ENCODE measurements around the gene SCRT2.

Gene SCRT2

DNA sequence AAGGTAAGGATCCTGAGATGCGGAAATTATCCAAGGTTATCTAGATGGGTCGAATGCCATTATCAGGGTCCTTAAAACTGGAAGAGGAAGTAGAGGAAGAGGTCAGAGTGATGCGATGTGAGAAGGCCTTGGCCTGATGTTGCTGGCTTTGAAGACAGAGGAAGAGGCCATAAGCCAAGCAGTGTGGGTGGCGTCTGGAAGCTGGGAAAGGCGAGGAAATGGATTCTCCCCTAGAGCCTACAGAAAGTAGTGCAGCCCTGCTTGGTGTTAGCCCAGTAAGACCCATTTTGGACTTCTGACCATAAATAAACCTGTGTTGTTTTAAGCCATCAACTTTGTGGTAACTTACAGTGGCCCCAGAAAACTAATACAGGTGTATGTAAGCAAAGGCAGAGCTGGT, 24.6 kb downstream of the SCRT2 start:
- Histone ChIP-seq H3K9me3 (ENCODE audit: control insufficient read depth, insufficient read depth, low read length) (no peaks in the 10 kb centered on the region), H3K27me3 (ENCODE audit: control insufficient read depth, low read length) (peaks cover 6% of the 10 kb centered on the region), H3K4me2 (ENCODE audit: low read length) (no peak overlapping the region), H3K27ac (ENCODE audit: low read depth, low read length) (no peak overlapping the region), H3K9me2 (replicated peaks; ENCODE audit: control insufficient read depth, low read length) (no peaks in the 10 kb centered on the region), H3K79me2 (ENCODE audit: control insufficient read depth, low read length) (peaks cover 19% of the 10 kb centered on the region), H3K4me3 (ENCODE audit: low read length) (no peak overlapping the region), H4K20me1 (ENCODE audit: control insufficient read depth, insufficient read depth, low read depth, low read length) (no peaks in the 10 kb centered on the region), H3K4me1 (ENCODE audit: control insufficient read depth, low read length) (peaks cover 19% of the 10 kb centered on the region), H3K36me3 (ENCODE audit: control insufficient read depth, low read length) (peaks cover 36% of the 10 kb centered on the region), H3F3A (ENCODE audit: control insufficient read depth, insufficient read depth) (no peaks in the 10 kb centered on the region)
- TF ChIP-seq EZH2phosphoT487 (IDR thresholded peaks at IDR 0.05; ENCODE audit: borderline replicate concordance, low read length): no peak
- TF ChIP-seq, protein P1, sequence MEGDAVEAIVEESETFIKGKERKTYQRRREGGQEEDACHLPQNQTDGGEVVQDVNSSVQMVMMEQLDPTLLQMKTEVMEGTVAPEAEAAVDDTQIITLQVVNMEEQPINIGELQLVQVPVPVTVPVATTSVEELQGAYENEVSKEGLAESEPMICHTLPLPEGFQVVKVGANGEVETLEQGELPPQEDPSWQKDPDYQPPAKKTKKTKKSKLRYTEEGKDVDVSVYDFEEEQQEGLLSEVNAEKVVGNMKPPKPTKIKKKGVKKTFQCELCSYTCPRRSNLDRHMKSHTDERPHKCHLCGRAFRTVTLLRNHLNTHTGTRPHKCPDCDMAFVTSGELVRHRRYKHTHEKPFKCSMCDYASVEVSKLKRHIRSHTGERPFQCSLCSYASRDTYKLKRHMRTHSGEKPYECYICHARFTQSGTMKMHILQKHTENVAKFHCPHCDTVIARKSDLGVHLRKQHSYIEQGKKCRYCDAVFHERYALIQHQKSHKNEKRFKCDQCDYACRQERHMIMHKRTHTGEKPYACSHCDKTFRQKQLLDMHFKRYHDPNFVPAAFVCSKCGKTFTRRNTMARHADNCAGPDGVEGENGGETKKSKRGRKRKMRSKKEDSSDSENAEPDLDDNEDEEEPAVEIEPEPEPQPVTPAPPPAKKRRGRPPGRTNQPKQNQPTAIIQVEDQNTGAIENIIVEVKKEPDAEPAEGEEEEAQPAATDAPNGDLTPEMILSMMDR (IDR thresholded peaks at IDR 0.05; ENCODE audit: low read depth, low read length, poor library complexity, severe bottlenecking): no peak

DNA sequence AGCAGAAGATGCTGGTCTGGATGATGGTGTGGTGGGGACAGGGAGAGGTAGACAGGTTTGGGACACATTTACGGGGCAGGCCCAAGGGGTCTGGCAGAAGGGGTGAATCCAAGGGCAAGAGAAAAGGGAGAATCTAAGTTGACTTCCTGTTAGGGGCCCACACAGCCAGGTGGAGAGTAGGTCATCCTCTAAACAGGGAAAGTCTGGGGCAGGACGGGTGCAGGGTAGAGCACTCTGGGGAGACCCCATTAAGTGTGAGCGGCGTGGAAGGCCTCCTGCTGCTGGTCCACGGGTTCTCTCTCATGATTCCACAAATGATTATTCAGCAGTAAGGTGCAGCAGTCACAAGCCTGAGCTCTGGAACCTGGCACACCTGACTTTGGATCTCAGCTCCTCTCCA, 25.3 kb downstream of the SCRT2 start:
- H3K27me3 ChIP-seq (ENCODE audit: control insufficient read depth, low read length): peaks cover 6% of the 10 kb centered on the region
- H3K4me2 ChIP-seq (ENCODE audit: low read length): no peak overlapping the region
- no peak overlapping the region for H3K4me3 ChIP-seq (ENCODE audit: low read length)
- no peaks in the 10 kb centered on the region for H3K9me2 ChIP-seq (replicated peaks; ENCODE audit: control insufficient read depth, low read length)
- H3K9me3 ChIP-seq (ENCODE audit: control insufficient read depth, insufficient read depth, low read length): no peaks in the 10 kb centered on the region
- TF ChIP-seq, protein P1 (IDR thresholded peaks at IDR 0.05; ENCODE audit: low read depth, low read length, poor library complexity, severe bottlenecking): no peak
- TF ChIP-seq EZH2phosphoT487 (IDR thresholded peaks at IDR 0.05; ENCODE audit: borderline replicate concordance, low read length): no peak
- H4K20me1 ChIP-seq (ENCODE audit: control insufficient read depth, insufficient read depth, low read depth, low read length): no peaks in the 10 kb centered on the region
- H3F3A ChIP-seq (ENCODE audit: control insufficient read depth, insufficient read depth): no peaks in the 10 kb centered on the region
- H3K36me3 ChIP-seq (ENCODE audit: control insufficient read depth, low read length): peaks cover 36% of the 10 kb centered on the region
- H3K79me2 ChIP-seq (ENCODE audit: control insufficient read depth, low read length): peaks cover 19% of the 10 kb centered on the region
- H3K27ac ChIP-seq (ENCODE audit: low read depth, low read length): no peak overlapping the region
- H3K4me1 ChIP-seq (ENCODE audit: control insufficient read depth, low read length): peaks cover 25% of the 10 kb centered on the region

DNA sequence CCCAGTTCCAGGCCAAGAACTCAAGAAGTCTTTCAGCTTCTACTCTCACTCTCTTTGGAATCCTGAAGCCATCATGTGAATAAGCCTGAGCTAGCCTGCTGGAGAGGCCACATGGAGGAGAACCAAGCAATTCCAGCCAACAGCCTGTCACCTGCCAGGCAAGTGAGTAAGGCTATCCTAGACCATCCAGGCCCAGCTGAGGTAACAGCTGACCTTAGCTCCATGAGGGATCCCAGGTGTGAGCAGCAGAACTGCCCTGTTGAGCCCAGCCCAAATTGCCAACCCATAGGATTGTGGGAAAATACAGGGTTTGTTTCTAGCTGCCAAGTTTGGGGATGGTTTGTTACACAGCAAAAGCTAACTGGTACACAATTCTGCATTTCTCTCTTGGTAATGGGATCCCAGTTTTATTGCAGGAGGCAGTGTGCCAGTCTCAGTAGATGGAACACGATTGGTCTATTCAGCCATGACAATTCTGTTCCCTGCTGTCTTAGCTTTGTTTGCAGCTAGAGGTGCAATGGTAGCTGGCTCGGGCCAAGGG, 28.1 kb downstream of the SCRT2 start:
- no peaks in the 10 kb centered on the region for H4K20me1 ChIP-seq (ENCODE audit: control insufficient read depth, insufficient read depth, low read depth, low read length)

More for the DNA sequence above, 28.1 kb downstream of the SCRT2 start:
- Histone ChIP-seq H3K27me3 (ENCODE audit: control insufficient read depth, low read length) (no peaks in the 10 kb centered on the region), H3K4me2 (ENCODE audit: low read length) (no peak overlapping the region), H3K9me3 (ENCODE audit: control insufficient read depth, insufficient read depth, low read length) (no peaks in the 10 kb centered on the region), H3K79me2 (ENCODE audit: control insufficient read depth, low read length) (peaks cover 15% of the 10 kb centered on the region), H3K27ac (ENCODE audit: low read depth, low read length) (no peak overlapping the region), H3K4me1 (ENCODE audit: control insufficient read depth, low read length) (peaks cover 17% of the 10 kb centered on the region), H3F3A (ENCODE audit: control insufficient read depth, insufficient read depth) (no peaks in the 10 kb centered on the region), H3K9me2 (replicated peaks; ENCODE audit: control insufficient read depth, low read length) (no peaks in the 10 kb centered on the region), H3K36me3 (ENCODE audit: control insufficient read depth, low read length) (peaks cover 36% of the 10 kb centered on the region), H3K4me3 (ENCODE audit: low read length) (no peak overlapping the region)
- TF ChIP-seq, protein P1 (IDR thresholded peaks at IDR 0.05; ENCODE audit: low read depth, low read length, poor library complexity, severe bottlenecking): no peak
- no peak for TF ChIP-seq EZH2phosphoT487 (IDR thresholded peaks at IDR 0.05; ENCODE audit: borderline replicate concordance, low read length)
